GM12801 (cell line): Measurements from ENCODE around the gene TRERF1.

ENCODE experiments used
- TF ChIP-seq, protein P1 (sequence below): IDR thresholded peaks from one replicate; pipeline ENCODE4 v1.5.1; 2011; ENCODE audit warnings: control low read depth; ENCODE audit not compliant: insufficient read length; ENCODE audit errors: extremely low read depth

Gene TRERF1

DNA sequence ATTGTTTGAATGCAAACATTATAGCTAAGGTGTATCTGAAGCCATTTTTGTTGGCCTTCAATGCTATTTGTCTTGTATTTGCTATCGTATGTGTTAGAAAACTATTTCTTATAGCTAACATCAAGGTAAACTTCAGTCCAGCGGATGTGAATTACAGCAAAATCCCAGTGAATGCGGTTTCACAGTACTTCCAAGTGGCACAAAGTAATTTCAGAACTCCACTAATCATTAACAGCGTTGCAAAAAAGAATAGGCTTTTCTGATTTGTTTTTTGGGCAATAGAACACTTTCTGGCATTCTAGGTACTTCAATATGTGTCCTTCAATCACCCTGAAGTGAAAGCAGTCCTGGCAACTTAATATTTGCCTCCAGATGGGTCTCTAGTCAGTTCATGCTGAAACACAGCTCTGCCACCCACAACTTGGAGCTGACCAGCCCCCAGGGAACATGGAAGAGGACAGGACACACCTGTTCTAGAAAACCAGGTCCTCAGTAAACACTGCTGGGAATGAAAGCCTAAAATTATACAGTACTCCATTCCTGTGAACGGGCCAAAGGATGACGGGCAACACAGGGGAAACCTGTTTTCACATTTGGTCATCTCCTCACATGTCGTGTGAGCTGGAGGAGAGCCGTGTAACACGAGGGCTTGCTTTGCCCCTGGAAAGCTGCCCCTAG lies 224.4 kb downstream of the TRERF1 start:
- TF ChIP-seq, protein P1, sequence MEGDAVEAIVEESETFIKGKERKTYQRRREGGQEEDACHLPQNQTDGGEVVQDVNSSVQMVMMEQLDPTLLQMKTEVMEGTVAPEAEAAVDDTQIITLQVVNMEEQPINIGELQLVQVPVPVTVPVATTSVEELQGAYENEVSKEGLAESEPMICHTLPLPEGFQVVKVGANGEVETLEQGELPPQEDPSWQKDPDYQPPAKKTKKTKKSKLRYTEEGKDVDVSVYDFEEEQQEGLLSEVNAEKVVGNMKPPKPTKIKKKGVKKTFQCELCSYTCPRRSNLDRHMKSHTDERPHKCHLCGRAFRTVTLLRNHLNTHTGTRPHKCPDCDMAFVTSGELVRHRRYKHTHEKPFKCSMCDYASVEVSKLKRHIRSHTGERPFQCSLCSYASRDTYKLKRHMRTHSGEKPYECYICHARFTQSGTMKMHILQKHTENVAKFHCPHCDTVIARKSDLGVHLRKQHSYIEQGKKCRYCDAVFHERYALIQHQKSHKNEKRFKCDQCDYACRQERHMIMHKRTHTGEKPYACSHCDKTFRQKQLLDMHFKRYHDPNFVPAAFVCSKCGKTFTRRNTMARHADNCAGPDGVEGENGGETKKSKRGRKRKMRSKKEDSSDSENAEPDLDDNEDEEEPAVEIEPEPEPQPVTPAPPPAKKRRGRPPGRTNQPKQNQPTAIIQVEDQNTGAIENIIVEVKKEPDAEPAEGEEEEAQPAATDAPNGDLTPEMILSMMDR = no peak

DNA sequence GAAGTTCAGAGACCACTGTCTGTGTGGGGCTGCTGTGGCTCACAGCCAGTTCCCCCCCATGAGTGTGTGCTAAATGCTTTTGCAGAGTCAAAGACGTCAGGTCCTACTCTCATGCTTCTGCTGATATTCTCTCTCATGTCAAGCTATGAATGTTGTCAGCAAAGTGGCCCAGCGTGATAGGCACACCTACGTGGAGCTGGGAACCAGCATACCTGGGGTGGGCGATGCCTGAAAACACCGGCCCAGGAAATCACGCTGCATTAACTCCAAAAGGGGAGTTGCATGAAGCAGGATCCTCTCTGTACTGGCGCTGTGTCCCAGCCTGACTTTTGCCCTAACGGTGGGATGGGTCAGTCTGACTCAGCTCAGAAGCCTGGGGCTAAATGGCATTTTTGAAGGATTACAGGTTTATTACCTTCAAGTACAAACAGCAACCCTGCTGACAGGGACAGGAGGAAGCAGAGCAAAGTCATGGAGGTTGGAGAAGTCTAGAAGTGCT lies 225.0 kb downstream of the TRERF1 start:
- TF ChIP-seq, protein P1 = no peak

GRCh38 chr6:42226161-42226611 lies 225.5 kb downstream of the TRERF1 start:
- TF ChIP-seq, protein P1 = no peak

- TF ChIP-seq, protein P1 = no peak
These were observed 226.3 kb downstream of the TRERF1 start for GRCh38 chr6:42225419-42225818.

- TF ChIP-seq, protein P1 = no peak
These were observed 226.7 kb downstream of the TRERF1 start for GRCh38 chr6:42225029-42225339.

DNA sequence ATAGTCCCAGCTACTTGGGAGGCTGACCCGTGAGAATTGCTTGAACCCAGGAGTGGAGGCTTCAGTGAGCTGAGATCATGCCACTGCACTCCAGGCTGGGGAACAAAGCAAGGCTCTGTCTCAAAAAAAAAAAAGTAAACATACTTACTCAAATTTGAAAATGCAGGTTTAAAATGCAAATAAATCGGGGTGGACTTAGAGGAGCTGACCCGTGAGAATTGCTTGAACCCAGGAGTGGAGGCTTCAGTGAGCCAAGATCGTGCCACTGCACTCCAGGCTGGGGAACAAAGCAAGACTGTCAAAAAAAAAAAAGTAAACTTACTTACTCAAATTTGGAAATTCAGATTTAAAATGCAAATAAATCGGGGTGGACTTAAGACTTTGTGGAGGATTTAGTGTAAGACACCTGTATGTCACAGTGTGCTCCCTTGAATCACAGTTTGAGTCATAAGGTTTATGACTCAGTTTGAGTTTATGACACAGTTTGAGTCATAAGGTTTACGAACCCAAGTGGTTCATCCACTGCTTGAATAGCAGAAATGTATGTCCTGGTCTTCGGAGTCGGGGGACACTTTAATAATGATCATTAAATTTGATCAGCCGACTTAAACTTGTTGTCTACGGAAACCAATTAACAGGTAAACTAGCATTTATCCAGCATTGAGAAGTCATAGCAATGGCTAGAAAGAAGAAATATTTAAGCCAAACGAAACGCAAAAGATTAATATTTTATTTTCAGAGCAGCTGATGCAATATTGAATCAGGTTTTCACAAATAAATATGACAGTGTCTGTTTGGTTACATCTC lies 227.3 kb downstream of the TRERF1 start:
- TF ChIP-seq, protein P1 = no peak

DNA sequence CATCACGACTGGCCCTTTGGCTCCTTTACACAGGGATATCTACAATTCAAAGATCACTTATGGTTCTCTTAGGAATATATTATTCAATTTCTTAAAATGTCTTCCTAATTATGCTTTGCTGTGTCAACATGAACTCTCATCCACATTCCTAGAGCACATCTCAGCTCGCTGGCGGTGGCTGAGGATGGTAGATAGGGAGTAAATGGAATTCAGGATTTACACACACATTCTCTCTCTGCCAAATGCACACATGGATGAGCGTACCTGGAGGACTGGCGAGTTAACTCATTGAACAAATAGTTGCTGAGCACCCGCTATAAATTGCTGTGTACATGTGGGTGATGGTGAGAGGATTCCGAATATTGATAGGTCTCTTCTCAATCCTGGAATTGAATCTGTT lies 229.3 kb downstream of the TRERF1 start:
- TF ChIP-seq, protein P1 = no peak
